Naive thymus-derived CD4-positive, alpha-beta T cell (primary cell): Measurements from ENCODE around the gene ENOX2. TPM values are rescaled to one million over a fixed set of nuclear protein-coding genes. Genes with fewer than 3 reads are reported as not detected.

Experiments used
- polyA plus RNA-seq, 2 donors: library from polyadenylated mRNA; unstranded; fragments of 300-500 nt; fragmentation: Illumina TruSeq; gene quantifications; one replicate each; pipeline ENCODE4 v1.2.3, GENCODE V29; 2021
- total RNA-seq, 6 experiments: library from RNA in 5 of 6; stranded (reverse) in 5 of 6; gene quantifications; 1 replicate in 5 of 6; 2 replicates in 1 of 6; pipeline ENCODE4 v1.2.3 and lab custom pipeline; 2021 to 2026

ENOX2 gene
- total and polyA plus RNA-seq, 7 experiments from 2014 or later = 10.3 to 24.0 (median 13.0) TPM

Other genes starting within 250 kb of the ENOX2 start
- gene ARHGAP36, start 155.1 kb upstream of the ENOX2 start, total RNA-seq = not detected
- not detected for gene ARHGAP36, start 155.1 kb upstream of the ENOX2 start, polyA plus RNA-seq